Mucosa of rectum (tissue), 2 donors: ENCODE measurements around the gene CLEC4F.
A peak's percentile ranks its signal among the peaks of the same experiment; 100 is the strongest.

ENCODE experiments used
- H3K27ac ChIP-seq, 2 donors: one replicate each; pipeline ENCODE4 v1.7.0; 2013; ENCODE audit warnings: inconsistent platforms in 2 of 2, low read depth in 2 of 2, low read length in 2 of 2
- H3K27me3 ChIP-seq, 2 donors: one replicate each; pipeline ENCODE4 v1.7.0; 2013; ENCODE audit warnings: low read length in 2 of 2; ENCODE audit not compliant: control insufficient read depth in 2 of 2, insufficient read depth in 2 of 2
- H3K36me3 ChIP-seq, 2 donors: one replicate each; pipeline ENCODE4 v1.7.0; 2013; ENCODE audit warnings: low read length in 2 of 2; ENCODE audit not compliant: control insufficient read depth in 2 of 2, insufficient read depth in 2 of 2
- H3K4me1 ChIP-seq, 2 donors: one replicate each; pipeline ENCODE4 v1.7.0; 2013; ENCODE audit warnings: low read length in 2 of 2, mild to moderate bottlenecking in 1 of 2; ENCODE audit not compliant: control insufficient read depth in 2 of 2, insufficient read depth in 2 of 2
- H3K4me3 ChIP-seq, 2 donors: one replicate each; pipeline ENCODE4 v1.7.0; 2013; ENCODE audit warnings: low read length in 2 of 2
- H3K9ac ChIP-seq, 2 donors: one replicate each; pipeline ENCODE4 v1.7.0; 2013; ENCODE audit warnings: low read length in 2 of 2, low read depth in 1 of 2, mild to moderate bottlenecking in 1 of 2
- H3K9me3 ChIP-seq, 2 donors: one replicate each; pipeline ENCODE4 v1.7.0; 2013; ENCODE audit warnings: low read length in 2 of 2; ENCODE audit not compliant: control insufficient read depth in 2 of 2
- donor health status: healthy.
- donor health status: Normal muscosa, but diverticular disease.

The CLEC4F gene

GRCh38 chr2:70772486-70773155 lies 47.8 kb downstream of the CLEC4F start:
- H3K4me3 ChIP-seq: no peak overlapping the region
- no peak overlapping the region for H3K9ac ChIP-seq
- H3K4me1 ChIP-seq: peaks cover 0 to 1% of the 10 kb centered on the region in 2 donors
- H3K9me3 ChIP-seq: no peaks in the 10 kb centered on the region
- H3K27me3 ChIP-seq: peaks cover 19 to 24% of the 10 kb centered on the region in 2 donors
- H3K36me3 ChIP-seq: no peaks in the 10 kb centered on the region
- H3K27ac ChIP-seq: no peak overlapping the region

GRCh38 chr2:70771446-70771845 lies 49.0 kb downstream of the CLEC4F start:
- no peak overlapping the region for H3K27ac ChIP-seq
- no peak overlapping the region for H3K4me3 ChIP-seq
- no peaks in the 10 kb centered on the region for H3K36me3 ChIP-seq
- H3K9me3 ChIP-seq: no peaks in the 10 kb centered on the region
- H3K9ac ChIP-seq: no peak overlapping the region
- peaks cover 26 to 29% of the 10 kb centered on the region in 2 donors for H3K27me3 ChIP-seq
- peaks cover 3 to 6% of the 10 kb centered on the region in 2 donors for H3K4me1 ChIP-seq

- Histone ChIP-seq H3K9ac (no peak overlapping the region), H3K27me3 (peaks cover 23 to 33% of the 10 kb centered on the region in 2 donors), H3K36me3 (no peaks in the 10 kb centered on the region), H3K4me3 (no peak overlapping the region), H3K9me3 (no peaks in the 10 kb centered on the region), H3K27ac (no peak overlapping the region), H3K4me1 (peaks cover 3 to 6% of the 10 kb centered on the region in 2 donors)
These were observed 50.9 kb downstream of the CLEC4F start for GRCh38 chr2:70769450-70769849.

DNA sequence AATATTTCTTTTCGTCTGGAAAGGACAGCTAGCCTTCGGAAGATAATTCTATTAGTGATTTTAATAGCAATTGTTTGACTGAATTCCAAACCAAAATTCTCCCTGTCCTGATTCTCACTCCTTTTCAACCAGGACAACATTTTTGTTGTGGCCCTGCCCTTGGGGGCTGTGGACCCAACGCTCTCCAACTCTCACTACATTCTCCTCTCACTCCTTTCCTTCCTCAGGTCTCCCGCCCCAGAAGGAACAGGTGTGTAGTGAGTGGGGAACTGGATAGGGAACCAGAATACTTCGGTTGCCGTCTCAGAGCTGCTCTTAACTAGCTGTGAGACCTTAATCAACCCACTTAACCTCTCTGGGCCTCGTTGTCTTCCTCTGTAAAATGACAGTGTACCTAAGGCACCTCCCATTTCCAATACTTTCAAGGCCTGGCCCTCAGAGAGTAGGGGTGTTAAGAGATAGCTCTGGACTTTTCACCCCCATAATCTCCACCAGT lies 51.8 kb downstream of the CLEC4F start:
- no peak overlapping the region for H3K27ac ChIP-seq
- H3K4me3 ChIP-seq: no peak overlapping the region
- H3K4me1 ChIP-seq: peaks cover 3 to 6% of the 10 kb centered on the region in 2 donors
- H3K36me3 ChIP-seq: no peaks in the 10 kb centered on the region
- H3K9ac ChIP-seq: no peak overlapping the region
- H3K9me3 ChIP-seq: no peaks in the 10 kb centered on the region
- H3K27me3 ChIP-seq: peaks cover 20 to 38% of the 10 kb centered on the region in 2 donors

DNA sequence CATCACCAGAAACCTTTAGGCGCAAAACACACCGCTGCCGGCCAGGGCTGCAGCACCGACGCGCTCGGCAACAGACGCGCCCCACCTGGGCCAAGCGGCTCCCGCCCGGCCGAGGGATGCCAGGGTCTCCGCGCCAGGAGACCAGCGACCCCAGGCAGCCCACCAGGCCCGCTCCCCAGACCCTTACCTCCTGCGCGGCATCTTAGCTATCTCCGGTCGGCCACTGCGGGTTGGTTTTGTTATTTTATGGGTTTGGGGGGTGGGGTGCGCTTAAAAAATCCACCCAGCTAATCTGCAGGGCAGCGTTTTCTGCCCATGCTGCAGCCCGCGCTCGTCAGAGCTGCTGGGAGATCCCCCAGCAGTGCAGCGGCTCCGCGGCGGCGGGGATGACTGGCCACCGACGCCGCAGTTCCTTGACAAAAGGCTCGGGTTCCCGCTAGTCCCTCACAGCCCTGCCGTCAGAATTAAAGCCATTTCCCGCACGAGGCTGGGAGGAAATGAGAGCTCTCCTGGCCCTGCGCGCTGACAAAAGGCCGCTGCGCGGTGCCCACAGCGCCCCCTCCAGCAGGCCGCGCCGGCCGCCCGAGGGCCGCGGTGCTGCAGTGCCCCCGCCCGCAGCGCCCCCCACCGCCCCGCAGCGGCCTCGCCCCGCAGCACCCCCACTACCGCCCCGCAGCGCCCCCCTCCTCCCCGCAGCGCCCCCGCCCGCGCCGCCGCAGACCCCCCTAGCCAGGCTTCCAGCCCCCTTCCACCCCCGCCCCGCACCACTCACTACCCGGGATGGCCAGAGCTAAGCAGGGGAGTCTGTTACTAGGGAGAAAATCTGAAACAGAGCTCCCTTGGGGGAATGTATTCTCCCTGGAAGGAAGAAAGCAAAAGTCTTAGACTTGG lies 52.5 kb downstream of the CLEC4F start, which contains the start of gene ADD2:
Gene ADD2 (minus strand): TSS at position 502 of the 891 bp plus-strand sequence. CDS start 61,792 bp downstream, outside the sequence.
- Histone ChIP-seq H3K4me3 (peak within 1 kb of the TSS in 1 of 2 donors; percentile 20), H3K9me3 (no peaks in the 10 kb centered on the region), H3K9ac (peak within 1 kb of the TSS in 1 of 2 donors; percentile 29), H3K4me1 (peaks cover 3 to 6% of the 10 kb centered on the region in 2 donors), H3K27ac (no peak within 1 kb of the TSS), H3K36me3 (no peaks in the 10 kb centered on the region), H3K27me3 (peaks cover 19 to 38% of the 10 kb centered on the region in 2 donors)

GRCh38 chr2:70767079-70767698 lies 53.2 kb downstream of the CLEC4F start:
- peak overlapping the region in 1 of 2 donors; percentile 20 for H3K4me3 ChIP-seq
- no peaks in the 10 kb centered on the region for H3K9me3 ChIP-seq
- H3K36me3 ChIP-seq: no peaks in the 10 kb centered on the region
- H3K9ac ChIP-seq: no peak overlapping the region
- H3K4me1 ChIP-seq: peaks cover 3 to 6% of the 10 kb centered on the region in 2 donors
- H3K27ac ChIP-seq: no peak overlapping the region
- peaks cover 17 to 38% of the 10 kb centered on the region in 2 donors for H3K27me3 ChIP-seq

DNA sequence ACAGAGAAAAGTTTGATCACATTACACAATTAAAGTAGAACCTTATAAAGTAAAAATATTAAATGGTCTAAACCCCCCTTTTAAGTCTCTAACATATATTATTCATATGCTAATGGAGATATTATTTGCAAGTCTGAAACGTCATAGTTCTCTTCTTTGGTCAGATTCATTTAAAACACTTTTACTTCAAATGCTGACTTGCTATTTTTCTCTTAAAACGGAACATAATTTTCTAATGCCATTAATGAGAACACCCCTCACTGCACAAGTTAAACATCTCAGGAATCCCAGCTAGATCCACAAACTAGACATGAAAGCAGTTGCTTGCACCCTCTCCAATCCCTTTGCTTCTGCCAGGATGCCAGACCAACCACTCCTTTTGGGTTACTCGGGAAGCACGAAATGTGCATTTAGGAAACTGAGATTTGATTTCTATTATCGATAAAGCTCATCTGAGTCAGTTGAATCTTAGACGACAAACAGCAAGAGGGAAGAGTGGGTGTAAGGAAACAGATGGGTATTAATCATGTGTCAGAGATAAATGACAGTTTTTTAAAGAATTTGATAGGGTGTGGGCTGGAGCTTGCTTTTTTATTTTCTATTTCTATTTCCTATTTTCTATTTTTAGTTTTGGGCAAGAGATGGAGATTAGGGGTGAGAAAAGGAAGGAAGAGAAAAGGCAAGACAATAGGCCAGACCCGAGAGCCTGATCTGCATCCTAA lies 53.9 kb downstream of the CLEC4F start:
- Histone ChIP-seq H3K27ac (no peak overlapping the region), H3K9ac (no peak overlapping the region), H3K4me3 (peak overlapping the region in 1 of 2 donors; percentile 20)

DNA sequence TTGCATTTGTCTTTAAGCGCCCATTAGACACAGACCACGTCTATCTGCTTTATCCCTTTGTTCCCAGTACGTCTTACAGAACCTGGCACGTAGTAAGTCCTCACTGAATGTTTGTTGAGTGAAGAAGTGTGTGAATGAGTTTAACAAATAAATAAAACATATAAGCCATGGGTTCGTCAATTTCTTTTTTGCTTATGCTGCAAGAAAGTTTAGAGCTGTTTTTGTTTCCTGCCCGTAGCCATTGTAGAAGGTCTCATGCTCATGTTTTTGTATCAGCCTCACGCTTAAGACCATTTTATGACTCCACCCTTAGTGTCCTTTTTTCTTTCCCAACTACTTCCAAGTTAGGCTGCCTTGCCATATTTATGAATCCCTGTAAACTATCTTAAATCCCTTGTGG lies 54.9 kb downstream of the CLEC4F start:
- peaks cover 18 to 34% of the 10 kb centered on the region in 2 donors for H3K27me3 ChIP-seq
- H3K27ac ChIP-seq: no peak overlapping the region
- H3K36me3 ChIP-seq: no peaks in the 10 kb centered on the region
- no peaks in the 10 kb centered on the region for H3K9me3 ChIP-seq
- no peak overlapping the region for H3K4me3 ChIP-seq
- H3K4me1 ChIP-seq: peaks cover 3 to 6% of the 10 kb centered on the region in 2 donors
- H3K9ac ChIP-seq: no peak overlapping the region

More for the DNA sequence above, 53.9 kb downstream of the CLEC4F start:
- Histone ChIP-seq H3K27me3 (peaks cover 18 to 34% of the 10 kb centered on the region in 2 donors), H3K9me3 (no peaks in the 10 kb centered on the region), H3K36me3 (no peaks in the 10 kb centered on the region), H3K4me1 (peaks cover 3 to 6% of the 10 kb centered on the region in 2 donors)

- Histone ChIP-seq H3K9me3 (no peaks in the 10 kb centered on the region), H3K9ac (no peak overlapping the region), H3K4me1 (no peaks in the 10 kb centered on the region), H3K27ac (no peak overlapping the region), H3K36me3 (no peaks in the 10 kb centered on the region), H3K4me3 (no peak overlapping the region), H3K27me3 (peaks cover 5 to 6% of the 10 kb centered on the region in 2 donors)
These were observed 61.0 kb downstream of the CLEC4F start for GRCh38 chr2:70759446-70759845.
